ENCODE measurements around the gene SLC7A9.

DNA sequence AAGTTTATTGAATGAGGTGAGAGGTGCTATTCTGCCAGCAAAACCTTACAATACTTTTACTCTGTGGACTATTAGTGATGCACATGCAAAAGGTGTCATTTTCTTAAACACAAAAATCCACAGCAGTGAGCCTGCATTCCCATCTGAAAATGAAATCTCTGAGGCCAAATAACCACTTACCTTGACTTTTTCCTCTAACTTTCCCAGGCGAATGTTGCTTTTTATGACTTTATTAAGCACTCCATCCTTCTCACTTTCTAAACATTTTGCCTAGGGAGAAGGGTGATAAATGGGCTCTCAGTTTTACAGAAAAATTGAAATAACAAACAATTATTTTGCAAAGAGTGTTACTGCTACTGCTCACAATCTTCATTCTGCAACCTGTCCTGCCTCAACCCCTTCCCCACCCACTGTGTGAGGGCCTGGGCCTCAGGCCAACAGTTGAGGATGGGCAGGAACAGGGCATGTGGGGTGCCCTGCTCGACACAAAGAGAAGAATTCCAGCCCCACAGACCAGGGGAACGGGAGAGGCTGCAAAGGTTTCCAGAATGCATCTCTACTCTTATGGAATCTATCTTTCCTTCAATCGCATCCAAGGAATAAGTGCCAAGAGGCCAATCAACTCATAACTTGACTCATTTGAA is 18.1 kb upstream of the SLC7A9 start:
- TF ChIP-seq SIN3A (IDR thresholded peaks at IDR 0.05; ENCODE audit: borderline replicate concordance, insufficient read depth, low read length) (no peak), POLR2AphosphoS5 (IDR thresholded peaks at IDR 0.05; ENCODE audit: low read depth, low read length) (no peak), TAF1 (IDR thresholded peaks at IDR 0.05; ENCODE audit: borderline replicate concordance, insufficient read depth, low read length) (no peak), FOXP2 (optimal IDR thresholded peaks at IDR 0.05; ENCODE audit: borderline replicate concordance, extremely low read depth, extremely low read length, insufficient read depth) (no peak)
- TF ChIP-seq, protein P1, sequence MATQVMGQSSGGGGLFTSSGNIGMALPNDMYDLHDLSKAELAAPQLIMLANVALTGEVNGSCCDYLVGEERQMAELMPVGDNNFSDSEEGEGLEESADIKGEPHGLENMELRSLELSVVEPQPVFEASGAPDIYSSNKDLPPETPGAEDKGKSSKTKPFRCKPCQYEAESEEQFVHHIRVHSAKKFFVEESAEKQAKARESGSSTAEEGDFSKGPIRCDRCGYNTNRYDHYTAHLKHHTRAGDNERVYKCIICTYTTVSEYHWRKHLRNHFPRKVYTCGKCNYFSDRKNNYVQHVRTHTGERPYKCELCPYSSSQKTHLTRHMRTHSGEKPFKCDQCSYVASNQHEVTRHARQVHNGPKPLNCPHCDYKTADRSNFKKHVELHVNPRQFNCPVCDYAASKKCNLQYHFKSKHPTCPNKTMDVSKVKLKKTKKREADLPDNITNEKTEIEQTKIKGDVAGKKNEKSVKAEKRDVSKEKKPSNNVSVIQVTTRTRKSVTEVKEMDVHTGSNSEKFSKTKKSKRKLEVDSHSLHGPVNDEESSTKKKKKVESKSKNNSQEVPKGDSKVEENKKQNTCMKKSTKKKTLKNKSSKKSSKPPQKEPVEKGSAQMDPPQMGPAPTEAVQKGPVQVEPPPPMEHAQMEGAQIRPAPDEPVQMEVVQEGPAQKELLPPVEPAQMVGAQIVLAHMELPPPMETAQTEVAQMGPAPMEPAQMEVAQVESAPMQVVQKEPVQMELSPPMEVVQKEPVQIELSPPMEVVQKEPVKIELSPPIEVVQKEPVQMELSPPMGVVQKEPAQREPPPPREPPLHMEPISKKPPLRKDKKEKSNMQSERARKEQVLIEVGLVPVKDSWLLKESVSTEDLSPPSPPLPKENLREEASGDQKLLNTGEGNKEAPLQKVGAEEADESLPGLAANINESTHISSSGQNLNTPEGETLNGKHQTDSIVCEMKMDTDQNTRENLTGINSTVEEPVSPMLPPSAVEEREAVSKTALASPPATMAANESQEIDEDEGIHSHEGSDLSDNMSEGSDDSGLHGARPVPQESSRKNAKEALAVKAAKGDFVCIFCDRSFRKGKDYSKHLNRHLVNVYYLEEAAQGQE (IDR thresholded peaks at IDR 0.05; ENCODE audit: insufficient read depth in 1 of 2, low read depth in 2 of 2, low read length in 2 of 2): no peak
